ENCODE data around the gene DYNC1LI1.

DNA sequence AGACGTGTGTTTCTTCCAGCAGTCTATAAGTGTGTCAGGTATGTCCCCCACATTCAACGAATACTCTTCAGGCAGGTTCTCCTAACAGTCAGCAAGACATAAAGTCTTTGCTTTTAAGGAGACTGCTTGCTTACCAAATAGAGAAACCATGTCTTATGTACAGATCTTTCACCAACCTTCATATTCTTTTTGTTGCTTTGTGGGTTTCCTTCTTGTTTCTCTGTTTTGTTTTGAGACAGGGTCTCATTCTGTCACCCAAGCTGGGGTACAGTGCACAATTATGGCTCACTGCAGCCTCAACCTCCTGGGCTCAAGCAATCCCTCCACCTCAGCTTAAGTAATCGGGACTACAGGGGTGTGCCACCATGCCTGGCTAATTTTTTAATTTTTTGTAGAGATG, 14.3 kb downstream of the DYNC1LI1 start:
- no peak for TF ChIP-seq POLR2AphosphoS5 (IDR thresholded peaks at IDR 0.05; ENCODE audit: insufficient read depth in 1 of 2, low read depth in 1 of 2)
- TF ChIP-seq, protein P1, sequence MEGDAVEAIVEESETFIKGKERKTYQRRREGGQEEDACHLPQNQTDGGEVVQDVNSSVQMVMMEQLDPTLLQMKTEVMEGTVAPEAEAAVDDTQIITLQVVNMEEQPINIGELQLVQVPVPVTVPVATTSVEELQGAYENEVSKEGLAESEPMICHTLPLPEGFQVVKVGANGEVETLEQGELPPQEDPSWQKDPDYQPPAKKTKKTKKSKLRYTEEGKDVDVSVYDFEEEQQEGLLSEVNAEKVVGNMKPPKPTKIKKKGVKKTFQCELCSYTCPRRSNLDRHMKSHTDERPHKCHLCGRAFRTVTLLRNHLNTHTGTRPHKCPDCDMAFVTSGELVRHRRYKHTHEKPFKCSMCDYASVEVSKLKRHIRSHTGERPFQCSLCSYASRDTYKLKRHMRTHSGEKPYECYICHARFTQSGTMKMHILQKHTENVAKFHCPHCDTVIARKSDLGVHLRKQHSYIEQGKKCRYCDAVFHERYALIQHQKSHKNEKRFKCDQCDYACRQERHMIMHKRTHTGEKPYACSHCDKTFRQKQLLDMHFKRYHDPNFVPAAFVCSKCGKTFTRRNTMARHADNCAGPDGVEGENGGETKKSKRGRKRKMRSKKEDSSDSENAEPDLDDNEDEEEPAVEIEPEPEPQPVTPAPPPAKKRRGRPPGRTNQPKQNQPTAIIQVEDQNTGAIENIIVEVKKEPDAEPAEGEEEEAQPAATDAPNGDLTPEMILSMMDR (IDR thresholded peaks at IDR 0.05), result no peak
